DMS 273 (cell line): ENCODE measurements around the gene BICRA.
A peak's percentile ranks its signal among the peaks of the same experiment; 100 is the strongest.
"Not testable (repeated sequence)": the region's sequence is repeated elsewhere in the genome, so short reads cannot be mapped to it uniquely, and the experiment has no call there.

Source experiments
- DNase-seq: peaks from one replicate; lab custom pipeline; 2025; ENCODE audit not compliant: unreplicated experiment; lab: John Stamatoyannopoulos, UW

Gene BICRA

DNA sequence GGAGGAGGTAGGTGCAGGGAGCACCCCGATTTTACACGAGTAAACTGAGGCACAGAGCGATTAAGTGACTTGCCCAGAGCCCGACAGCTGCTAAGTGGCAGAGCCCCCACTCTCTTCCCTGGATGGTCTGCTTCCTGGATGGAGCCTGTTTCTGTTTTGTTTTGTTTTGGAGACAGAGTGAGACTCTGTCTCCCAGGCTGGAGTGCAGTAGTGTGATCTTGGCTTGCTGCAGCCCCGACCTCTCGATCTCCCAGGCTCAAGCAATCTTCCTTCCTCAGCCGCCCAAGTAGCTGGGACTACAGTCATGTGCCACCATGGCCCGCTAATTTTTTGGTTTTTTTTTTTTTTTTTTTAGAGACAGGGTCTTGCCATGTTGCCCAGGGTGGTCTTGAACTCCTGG, 17.3 kb downstream of the BICRA start:
- no peak for DNase-seq

DNA sequence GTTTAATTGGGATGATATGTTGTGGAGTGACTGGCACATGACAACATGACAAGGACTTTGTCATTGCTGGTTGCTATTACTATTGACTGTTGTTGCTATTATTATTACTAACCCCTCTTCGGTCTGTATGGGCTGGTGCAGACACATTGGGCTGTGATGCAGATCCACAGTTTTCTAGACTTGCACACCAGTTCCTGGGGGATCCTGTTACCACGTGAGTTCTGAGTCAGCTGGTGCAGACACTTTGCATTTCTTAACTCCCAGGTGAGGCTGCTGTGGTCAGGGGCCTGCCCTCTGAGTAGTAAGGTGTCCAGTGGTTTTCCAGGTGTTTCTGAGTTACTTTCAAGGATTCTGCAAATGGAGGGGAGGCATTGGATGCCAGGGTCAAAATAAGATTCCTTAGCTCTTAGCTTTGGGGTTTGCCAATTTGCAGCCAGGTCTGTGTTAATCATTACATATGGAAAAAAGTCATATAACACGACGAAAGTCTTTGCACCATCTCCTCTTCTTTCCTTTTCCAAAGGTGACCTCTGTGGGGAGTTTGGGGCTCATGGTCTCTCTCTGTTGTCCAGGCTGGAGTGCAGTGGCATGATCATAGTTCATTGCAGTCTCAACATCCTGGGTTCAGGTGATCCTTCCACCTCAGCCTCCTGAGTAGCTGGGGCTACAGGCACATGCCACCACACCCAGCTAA, 19.3 kb downstream of the BICRA start:
- DNase-seq: no peak

DNA sequence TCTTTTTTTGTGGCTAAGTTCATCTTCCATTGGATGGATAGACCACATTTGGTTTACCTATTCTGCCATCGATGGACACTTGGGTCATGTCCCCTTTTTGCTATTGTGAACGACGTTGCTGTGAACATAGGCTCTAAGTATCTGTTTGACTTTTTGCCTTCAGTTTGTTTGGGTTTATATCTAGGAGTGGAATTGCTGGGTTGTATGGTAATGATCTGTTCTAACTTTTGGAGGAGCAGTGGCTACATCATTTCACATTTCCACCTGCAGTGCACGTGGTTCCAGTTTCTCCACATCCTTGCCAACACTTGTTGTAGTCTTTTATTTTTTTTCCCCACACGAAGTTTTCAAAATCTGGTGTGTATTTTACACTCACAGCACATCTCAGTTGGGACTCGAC, 21.7 kb downstream of the BICRA start:
- no peak for DNase-seq

DNA sequence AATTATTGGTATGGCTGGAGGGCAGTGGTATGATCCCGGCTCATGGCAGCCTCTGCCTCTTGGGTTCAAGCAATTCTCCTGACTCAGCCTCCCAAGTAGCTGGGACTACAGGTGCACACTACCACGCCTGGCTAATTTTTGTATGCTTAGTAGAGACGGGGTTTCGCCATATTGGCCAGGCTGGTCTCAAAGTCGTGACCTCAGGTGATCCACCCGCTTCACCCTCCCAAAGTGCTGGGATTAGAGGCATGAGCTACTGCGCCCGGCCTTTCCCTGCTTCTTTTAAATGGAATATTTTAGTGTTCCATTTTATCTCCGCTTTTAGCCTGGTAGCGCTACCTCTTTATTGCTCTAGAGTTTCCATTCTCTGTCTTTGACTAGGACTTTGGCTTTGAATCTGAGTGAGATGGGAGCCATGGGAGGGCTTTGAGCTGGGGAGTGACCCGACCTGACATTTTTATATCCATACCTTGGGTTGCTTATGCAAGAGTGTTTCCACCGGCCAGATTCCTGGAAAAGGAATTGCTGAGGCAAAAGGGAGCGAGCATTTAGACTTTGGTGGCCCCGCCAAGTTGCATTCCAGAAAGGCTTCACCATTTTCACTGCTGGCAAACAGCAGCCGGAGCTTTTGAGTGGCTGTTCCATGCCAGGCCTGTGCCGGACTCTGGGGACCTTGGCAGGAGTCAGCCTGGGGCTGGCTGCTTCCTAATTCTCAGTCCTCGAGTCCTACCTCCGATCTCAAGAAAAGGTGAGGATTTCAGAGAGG, 22.9 kb downstream of the BICRA start:
- DNase-seq: no peak

DNA sequence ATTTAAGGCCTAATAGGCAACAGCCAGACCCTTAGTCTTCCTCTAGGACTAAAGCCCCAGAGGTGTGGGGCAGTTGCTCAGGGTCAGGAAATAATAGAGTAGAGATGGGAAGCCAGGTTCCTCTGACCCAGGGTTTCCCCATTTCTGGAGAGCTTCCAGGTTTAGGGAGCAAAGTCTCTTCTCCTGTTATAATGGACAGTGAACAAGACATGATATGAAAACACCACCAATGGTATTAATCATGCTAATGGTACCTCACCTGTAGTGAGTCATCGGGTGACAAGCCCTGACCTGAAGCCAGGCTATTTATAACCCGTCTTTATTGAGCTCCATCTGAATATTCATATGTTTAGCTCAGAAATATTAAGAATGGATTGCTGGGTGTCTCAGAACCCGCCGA, 24.6 kb downstream of the BICRA start:
- no peak for DNase-seq

DNA sequence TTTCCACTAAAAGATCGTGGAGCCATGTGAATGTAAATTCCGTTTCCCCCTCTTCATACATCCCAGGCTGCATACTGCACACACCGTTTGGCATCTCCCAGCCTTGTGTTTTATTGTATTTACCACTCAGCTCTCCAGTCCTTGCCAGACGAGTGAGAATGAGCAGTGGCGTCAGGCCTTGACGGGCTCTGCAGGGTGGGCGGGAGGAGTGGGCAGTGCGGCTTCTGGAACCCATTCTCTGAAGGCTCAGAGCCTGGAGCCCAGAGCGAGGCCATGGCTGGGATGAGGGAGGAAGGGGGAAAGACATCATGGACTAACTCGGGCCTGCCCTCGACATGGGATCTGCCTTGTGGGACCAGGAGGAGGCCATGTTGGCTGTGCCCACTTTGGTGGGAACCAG, 25.1 kb downstream of the BICRA start:
- DNase-seq: no peak

DNA sequence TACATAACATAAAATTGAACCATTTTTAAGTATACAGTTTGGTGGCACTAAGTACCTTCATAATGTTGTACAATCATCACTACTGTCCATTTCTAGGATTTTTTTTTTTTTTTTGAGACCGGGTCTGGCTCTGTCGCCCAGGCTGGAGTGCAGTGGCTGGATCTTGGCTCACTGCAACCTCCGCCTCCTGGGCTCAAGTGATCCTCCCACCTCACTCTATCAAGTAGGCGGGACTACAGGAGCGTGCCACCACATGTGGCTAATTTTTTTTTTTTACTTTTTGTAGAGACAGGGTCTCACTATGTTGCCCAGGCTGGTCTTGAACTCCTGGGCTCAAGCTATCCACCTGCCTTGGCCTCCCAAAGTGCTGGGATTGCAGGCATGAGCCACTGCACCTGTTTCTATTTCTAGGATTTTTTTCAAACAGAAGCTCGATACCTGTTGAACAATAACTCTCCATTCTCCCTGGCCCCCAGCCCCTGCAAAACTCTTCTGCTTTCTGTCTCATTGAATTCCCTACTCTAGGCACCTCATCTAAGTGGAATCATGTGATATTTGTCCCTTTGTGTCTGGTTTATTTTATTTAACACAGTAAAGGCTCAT, 26.3 kb downstream of the BICRA start:
- not testable (repeated sequence) for DNase-seq

DNA sequence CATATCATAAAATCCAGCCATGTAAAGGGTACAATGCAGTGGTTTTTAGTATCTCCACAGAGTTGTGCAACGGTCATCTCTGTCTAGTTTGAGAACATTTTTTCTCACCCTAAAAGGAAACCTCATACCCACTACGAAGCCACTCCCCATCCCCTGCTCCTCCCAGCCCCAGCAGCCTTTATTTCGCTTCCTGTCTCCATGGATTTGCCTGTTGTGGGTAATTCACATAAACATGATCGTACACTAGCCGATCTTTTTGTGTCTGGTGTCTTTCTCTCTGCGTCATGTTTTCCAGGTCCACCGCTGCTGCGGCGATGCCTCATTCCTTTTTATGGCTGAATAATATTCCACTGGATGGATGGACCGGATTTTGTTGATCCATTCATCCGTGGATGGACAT, 28.6 kb downstream of the BICRA start:
- no peak for DNase-seq

DNA sequence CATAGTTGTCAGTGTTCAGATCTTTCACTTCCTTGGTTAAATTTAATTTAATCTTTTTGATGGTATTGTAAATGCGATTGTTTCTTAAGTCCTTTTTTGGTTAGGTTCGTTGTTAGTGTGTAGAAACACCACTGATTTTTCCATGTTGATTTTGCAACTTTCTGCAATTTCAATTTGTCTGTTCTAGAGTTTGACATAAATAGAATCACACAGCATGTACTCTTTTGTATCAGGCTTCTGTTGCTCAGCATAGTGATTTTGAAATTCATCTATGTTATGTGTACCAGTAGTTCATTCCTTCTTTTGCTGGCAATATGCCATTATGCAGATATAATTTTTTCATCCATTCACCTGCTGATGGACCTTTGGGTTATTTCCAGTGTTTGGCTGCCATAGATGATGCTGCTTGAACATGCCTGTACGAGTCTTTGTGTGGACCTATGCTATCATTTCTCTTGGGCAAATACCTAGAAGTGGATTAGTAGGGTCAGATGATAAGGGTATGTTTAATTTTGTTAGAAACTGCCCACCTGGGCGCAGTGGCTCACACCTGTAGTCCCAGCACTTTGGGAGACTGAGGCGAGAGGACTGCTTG, 33.1 kb downstream of the BICRA start:
- DNase-seq: no peak

DNA sequence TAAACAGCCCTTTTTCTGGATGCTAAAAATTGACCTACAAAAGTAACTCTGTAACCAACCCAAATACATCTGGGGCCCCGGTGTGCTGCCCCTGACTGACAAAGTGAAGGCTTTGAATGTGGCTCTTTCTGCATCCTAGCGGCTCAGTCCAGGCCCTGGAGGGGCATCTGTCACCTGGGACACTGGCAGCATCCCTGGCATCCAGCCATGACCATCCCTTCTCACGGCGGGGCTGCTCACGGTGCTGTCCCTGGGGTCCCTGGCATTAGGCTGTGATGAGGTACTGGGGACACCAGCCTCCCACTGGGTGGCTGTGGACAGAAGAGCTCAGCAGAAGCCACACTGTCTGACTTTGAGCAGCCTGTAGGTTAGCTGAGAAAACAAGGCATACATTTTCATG, 34.3 kb downstream of the BICRA start:
- no peak for DNase-seq

DNA sequence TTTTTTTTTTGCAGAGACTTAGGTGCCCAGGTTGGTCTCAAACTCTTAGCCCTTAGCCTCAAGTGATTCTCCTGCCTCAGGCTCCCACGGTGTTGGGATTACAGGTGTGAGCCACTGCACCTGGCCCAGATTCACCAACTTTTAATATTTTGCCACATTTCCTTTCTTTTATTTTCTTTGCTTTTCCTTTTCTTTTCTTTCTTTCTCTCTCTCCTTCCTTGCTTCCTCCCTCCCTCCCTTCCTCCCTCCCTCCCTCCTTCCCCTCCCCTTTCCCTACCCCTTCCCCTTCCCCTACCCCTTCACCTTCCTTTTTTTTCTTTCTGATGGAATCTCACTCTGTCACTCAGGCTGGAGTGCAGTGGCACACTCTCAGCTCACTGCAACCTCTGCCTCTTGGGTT, 35.3 kb downstream of the BICRA start:
- no peak for DNase-seq

DNA sequence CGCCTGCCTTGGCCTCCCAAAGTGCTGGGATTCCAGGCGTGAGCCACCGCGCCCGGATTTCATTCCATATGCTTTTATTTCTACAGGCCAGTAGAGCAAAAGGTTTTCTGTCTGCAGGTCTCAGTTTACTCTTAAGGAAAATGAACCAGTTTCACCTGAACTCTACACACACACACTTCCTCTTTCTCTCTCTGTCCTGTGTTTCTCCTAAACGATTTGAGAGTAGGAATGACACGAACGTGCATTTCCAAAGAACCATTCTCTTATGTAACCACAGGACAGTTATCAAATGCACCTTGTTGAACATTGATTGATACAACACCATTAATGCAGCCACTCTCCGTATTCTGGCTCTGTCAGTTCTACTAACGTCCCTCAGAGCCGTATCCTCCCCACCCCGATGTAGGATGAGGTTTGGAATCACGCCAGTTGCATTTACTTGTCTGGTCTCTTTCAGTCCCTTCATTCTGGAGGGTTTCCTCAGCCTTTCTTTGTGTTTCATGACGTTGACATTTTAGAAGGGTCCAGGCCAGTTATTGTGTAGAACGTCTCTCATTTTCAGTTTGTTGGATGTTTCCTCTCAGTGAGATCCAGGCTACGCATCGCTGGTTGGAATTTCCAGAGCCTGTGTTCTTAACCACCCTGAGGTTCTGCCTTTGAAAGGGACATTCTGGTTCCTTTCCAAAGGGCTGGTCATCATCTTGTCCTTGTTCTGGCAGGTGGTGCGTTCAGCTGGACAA, 36.0 kb downstream of the BICRA start:
- no peak for DNase-seq

DNA sequence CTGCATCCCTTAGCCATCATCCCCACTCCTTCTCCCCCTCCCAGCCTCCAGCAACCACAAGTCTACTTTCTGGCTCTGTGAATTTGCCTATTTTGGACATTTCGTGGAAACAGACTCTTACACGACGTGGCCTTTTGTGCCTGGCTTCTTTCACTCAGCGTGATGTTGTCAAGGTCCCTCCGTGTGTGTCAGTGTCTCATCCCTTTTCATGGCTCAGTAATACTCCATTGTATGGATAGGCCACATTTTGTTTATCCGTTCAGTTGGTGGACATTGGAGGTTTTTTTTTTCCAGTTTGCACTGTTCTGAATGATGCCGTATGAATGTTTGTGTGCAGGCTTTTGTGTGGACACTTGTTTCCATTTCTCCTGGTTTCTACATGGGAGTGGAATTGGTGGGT, 38.0 kb downstream of the BICRA start:
- no peak for DNase-seq

DNA sequence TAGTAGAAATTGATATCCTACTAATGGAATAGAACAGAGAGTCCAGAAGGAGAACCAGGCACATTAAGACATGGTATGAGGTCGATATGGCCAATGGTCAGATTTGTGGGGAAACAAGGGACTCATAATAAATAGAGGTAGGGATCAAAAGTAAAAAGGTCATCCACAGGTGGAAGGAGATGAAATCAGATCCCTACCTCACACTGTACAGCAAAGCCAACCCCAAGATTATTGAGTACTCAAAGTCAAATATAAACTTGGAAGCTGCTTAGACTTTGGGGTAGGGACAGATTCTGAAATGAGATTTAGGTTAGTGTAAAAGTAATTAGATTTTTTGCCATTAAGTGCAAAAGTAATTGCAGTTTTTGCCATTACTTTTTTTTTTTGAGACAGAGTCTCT, 40.7 kb downstream of the BICRA start:
- no peak for DNase-seq

DNA sequence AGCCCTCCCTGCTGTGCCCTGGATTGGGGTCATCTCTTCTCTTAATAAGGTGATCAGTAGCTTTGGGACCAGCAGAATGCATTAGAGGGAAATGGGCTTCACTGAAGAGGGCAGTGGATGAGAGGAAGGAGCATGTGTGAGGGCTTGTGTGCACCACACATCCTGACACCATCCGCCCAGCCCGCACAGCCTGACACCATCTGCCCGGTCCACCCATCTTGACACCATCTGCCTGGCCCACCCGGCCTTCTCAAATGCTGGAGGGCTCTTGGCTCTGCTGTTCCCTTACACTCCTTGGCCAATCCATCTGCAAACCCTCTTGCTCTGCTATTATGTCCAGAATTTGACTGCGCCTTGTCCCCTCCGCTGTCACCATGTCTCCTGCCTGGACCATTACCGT, 41.8 kb downstream of the BICRA start:
- peak; percentile 88 for DNase-seq

DNA sequence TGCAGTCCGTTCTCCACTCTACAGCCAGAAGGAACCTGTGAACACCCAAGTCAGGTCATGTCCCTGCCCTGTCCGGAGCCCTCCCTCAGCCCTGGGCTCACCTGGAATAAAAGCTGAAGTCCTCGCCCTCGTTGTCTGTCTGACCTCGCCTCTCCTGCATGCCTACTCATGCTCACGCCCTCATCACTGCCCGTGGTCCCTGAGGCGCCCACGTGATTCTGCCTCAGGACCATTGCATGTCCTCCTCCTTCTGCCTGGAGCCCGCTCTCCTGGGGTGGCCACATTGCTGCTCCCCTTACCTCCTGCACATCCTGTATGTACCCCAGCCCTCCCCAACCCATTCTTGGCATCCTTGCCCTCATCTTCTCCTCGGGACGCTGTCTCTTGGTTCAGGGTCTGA, 42.2 kb downstream of the BICRA start:
- no peak for DNase-seq

DNA sequence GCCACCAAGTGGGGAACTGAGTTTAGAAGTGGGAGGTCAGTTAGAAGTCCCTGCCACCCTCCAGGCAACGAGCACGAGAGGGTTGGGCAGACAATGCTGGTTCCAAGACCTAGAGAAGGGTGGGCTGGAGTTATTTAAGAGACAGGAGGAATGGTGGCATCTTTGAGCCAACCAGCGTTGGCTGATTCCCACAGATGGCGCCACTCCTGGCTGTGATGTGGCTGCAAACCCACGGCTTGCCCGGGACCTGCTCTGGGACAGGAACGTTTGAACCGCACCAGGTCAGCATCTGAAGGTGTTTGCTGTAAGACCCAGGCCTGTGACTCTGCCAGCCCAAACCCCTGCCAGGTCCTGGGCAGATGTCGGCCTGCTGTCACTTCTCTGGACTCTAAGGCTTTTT, 42.8 kb downstream of the BICRA start:
- DNase-seq: no peak

DNA sequence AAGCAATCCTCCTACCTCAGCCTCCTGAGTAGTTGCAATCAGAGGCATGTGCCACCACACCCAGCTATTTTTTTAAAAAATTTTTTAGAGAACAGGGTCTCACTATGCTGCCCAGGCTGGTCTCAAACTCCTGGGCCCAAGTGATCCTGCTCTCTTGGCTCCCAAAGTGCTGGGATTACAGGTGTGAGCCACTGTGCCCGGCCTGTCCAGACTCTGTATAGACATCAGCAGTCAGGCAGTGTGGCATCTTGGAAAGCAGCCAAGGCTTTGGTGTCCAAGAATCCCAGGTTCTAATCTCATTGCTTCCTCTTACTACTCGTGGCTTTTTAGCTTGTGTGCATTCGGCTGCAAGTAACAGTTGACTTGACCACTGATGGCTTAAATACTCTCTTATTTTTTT, 43.4 kb downstream of the BICRA start:
- peak; percentile 40 for DNase-seq

DNA sequence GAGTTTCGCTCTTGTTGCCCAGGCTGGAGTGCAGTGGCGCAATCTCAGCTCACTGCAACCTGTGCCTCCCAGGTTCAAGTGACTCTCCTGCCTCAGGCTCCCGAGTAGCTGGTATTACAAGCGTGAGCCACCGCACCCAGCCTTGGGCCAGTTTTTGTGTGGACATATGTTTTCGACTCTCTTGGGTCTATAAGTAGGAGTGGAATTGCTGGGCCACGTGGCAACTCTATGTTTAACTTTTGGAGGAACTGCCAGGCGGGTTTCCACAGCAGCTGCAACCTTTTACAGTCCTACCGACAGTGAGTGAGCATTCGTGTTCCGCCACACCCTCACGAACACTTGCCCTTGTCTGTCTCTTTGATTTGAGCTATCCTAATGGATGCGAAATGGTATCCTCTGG, 44.9 kb downstream of the BICRA start:
- DNase-seq: no peak

DNA sequence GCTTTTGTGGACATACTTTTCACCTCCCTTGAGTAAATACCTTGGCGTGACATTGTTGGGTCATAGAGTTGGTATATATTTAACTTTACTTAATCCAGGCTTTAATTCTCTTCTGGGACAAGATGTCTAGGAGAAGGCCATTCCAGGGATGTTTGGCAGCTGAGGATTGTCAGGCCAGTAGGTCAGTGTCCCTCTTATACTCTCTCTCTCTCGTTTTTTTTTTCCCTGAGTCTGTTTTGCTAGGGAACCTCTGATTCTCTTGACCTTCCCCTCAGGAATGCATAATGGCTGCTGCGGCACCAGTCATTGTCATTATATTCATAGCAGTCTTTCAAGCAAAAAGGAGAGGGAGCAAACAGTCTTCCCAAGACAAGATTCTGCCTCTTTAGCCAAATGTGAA, 48.8 kb downstream of the BICRA start:
- no peak for DNase-seq
